Neutrophil (primary cell): ENCODE data around the gene KRTAP4-1.

Experiments used
- H3K27ac ChIP-seq: fragments of 200-600 bp; sonication (generic); 2 replicates; pipeline ENCODE4 v1.5.1; 2016; ENCODE audit warnings: mild to moderate bottlenecking, moderate library complexity
- H3K27me3 ChIP-seq: fragments of 200-600 bp; sonication (generic); 2 replicates; pipeline ENCODE4 v1.6.0; 2016; ENCODE audit warnings: mild to moderate bottlenecking
- H3K36me3 ChIP-seq: fragments of 200-600 bp; sonication (generic); 2 replicates; pipeline ENCODE4 v1.5.1; 2017
- H3K4me1 ChIP-seq, 2 experiments: fragments of 200-600 bp in 1 of 2; sonication (generic) in 1 of 2; 1 replicate in 1 of 2; 2 replicates in 1 of 2; pipeline versions ENCODE4 v1.5.1 to v1.6.1; 2013 to 2016; ENCODE audit warnings: low read depth in 1 of 2, low read length in 1 of 2, mild to moderate bottlenecking in 1 of 2, moderate library complexity in 1 of 2; ENCODE audit not compliant: control insufficient read depth in 1 of 2, insufficient read depth in 1 of 2
- H3K4me3 ChIP-seq, 2 experiments: fragments of 200-600 bp in 1 of 2; sonication (generic) in 1 of 2; 1 replicate in 1 of 2; 2 replicates in 1 of 2; pipeline ENCODE4 v1.5.1; 2013 to 2016; ENCODE audit warnings: low read depth in 1 of 2, low read length in 1 of 2, mild to moderate bottlenecking in 1 of 2, moderate library complexity in 1 of 2
- H3K9me3 ChIP-seq: fragments of 200-600 bp; sonication (generic); 2 replicates; pipeline ENCODE4 v1.5.1; 2016
- CTCF ChIP-seq: fragments of 200-600 bp; sonication (generic); IDR thresholded peaks from 2 replicates; pipeline ENCODE4 v1.5.1; 2016; ENCODE audit warnings: antibody characterized with exemption

The KRTAP4-1 gene

GRCh38 chr17:41178341-41178740 lies 6.4 kb downstream of the KRTAP4-1 start:
- Histone ChIP-seq H3K36me3 (no peaks in the 10 kb centered on the region), H3K4me3 (no peak overlapping the region), H3K27ac (no peak overlapping the region), H3K27me3 (peaks cover 4% of the 10 kb centered on the region), H3K4me1 (no peaks in the 10 kb centered on the region), H3K9me3 (no peaks in the 10 kb centered on the region)
- no peak for TF ChIP-seq CTCF

GRCh38 chr17:41177727-41178271 lies 6.9 kb downstream of the KRTAP4-1 start, which contains the start of gene KRTAP4-2:
TSS of gene KRTAP4-2 (minus strand) at chr17:41178221. CDS start at chr17:41178164, 57 bp downstream.
- TF ChIP-seq CTCF = no peak
- Histone ChIP-seq H3K9me3 (no peaks in the 10 kb centered on the region), H3K27ac (no peak within 1 kb of the TSS), H3K27me3 (peaks cover 5% of the 10 kb centered on the region), H3K36me3 (no peaks in the 10 kb centered on the region), H3K4me3 (no peak within 1 kb of the TSS), H3K4me1 (no peaks in the 10 kb centered on the region)

- no peak for TF ChIP-seq CTCF
- Histone ChIP-seq H3K4me3 (no peak overlapping the region), H3K36me3 (no peaks in the 10 kb centered on the region), H3K9me3 (no peaks in the 10 kb centered on the region), H3K27ac (no peak overlapping the region), H3K4me1 (no peaks in the 10 kb centered on the region), H3K27me3 (peaks cover 5% of the 10 kb centered on the region)
Measured at GRCh38 chr17:41176744-41177387, 7.8 kb downstream of the KRTAP4-1 start.

GRCh38 chr17:41171886-41172285 lies 12.8 kb downstream of the KRTAP4-1 start:
- no peak overlapping the region for H3K4me3 ChIP-seq
- no peaks in the 10 kb centered on the region for H3K36me3 ChIP-seq
- peaks cover 5% of the 10 kb centered on the region for H3K27me3 ChIP-seq
- no peaks in the 10 kb centered on the region for H3K4me1 ChIP-seq
- TF ChIP-seq CTCF = no peak
- H3K27ac ChIP-seq = no peak overlapping the region
- no peaks in the 10 kb centered on the region for H3K9me3 ChIP-seq

- no peak for TF ChIP-seq CTCF
- no peak within 1 kb of the TSS for H3K27ac ChIP-seq
- no peaks in the 10 kb centered on the region for H3K9me3 ChIP-seq
- H3K4me3 ChIP-seq = no peak within 1 kb of the TSS
- no peaks in the 10 kb centered on the region for H3K4me1 ChIP-seq
- peaks cover 9% of the 10 kb centered on the region for H3K27me3 ChIP-seq
- H3K36me3 ChIP-seq = no peaks in the 10 kb centered on the region
Measured at GRCh38 chr17:41168121-41168520, 16.6 kb downstream of the KRTAP4-1 start, which contains the start of gene KRTAP4-3. TSS of gene KRTAP4-3 (minus strand) at chr17:41168221. CDS start at chr17:41168172, 49 bp downstream.
